Lung (tissue), 12 donors: Measurements from ENCODE around the gene MARCHF10. TPM values are rescaled to one million over a fixed set of nuclear protein-coding genes. Genes with fewer than 3 reads are reported as not detected.

Source experiments
- ATAC-seq: fragments of 200-7000 bp; cut with Tn5 transposase; one replicate; pipeline ENCODE4 v1.9.1; 2020; ENCODE audit warnings: moderate number of reproducible peaks; ENCODE audit not compliant: insufficient read depth, low FRiP score
- DNase-seq, 3 donors: peaks; one replicate each; pipeline ENCODE4 v3.0.0-alpha.2; 2013 to 2017
- H3K27ac ChIP-seq, 2 donors: one replicate each; pipeline ENCODE4 v1.5.1; 2013; ENCODE audit warnings: mild to moderate bottlenecking in 2 of 2, moderate library complexity in 2 of 2, control low read depth in 1 of 2, inconsistent platforms in 1 of 2, low read depth in 1 of 2, low read length in 1 of 2
- H3K27me3 ChIP-seq, 3 donors: one replicate each; pipeline ENCODE4 v1.5.1; 2013; ENCODE audit warnings: low read length in 2 of 3; ENCODE audit not compliant: control insufficient read depth in 3 of 3, insufficient read depth in 3 of 3
- H3K36me3 ChIP-seq, 4 donors: one replicate each; pipeline ENCODE4 v1.5.1; 2013; ENCODE audit warnings: low read length in 4 of 4, mild to moderate bottlenecking in 1 of 4, moderate library complexity in 1 of 4; ENCODE audit not compliant: control insufficient read depth in 4 of 4, insufficient read depth in 4 of 4
- H3K4me1 ChIP-seq, 5 donors: one replicate each; pipeline ENCODE4 v1.5.1; 2013; ENCODE audit warnings: low read length in 5 of 5, mild to moderate bottlenecking in 2 of 5, moderate library complexity in 1 of 5; ENCODE audit not compliant: control insufficient read depth in 5 of 5, insufficient read depth in 5 of 5
- H3K4me3 ChIP-seq: one replicate; pipeline ENCODE4 v1.5.1; 2013; ENCODE audit warnings: mild to moderate bottlenecking, control low read depth, moderate library complexity
- H3K9ac ChIP-seq, 2 donors: one replicate each; pipeline ENCODE4 v1.5.1; 2013; ENCODE audit warnings: low read length in 2 of 2, control low read depth in 1 of 2; ENCODE audit not compliant: insufficient read depth in 1 of 2
- H3K9me3 ChIP-seq, 4 donors: one replicate each; pipeline ENCODE4 v1.5.1; 2013; ENCODE audit warnings: low read length in 3 of 4, mild to moderate bottlenecking in 1 of 4, moderate library complexity in 1 of 4; ENCODE audit not compliant: control insufficient read depth in 4 of 4, insufficient read depth in 3 of 4
- WGBS, 2 donors: extraction: QIAGEN DNeasy Blood & Tissue Kit; methylation state at CpG; one replicate each; pipeline ENCODE4 v1.1.7; 2013; 5-methylcytosine and 5-hydroxymethylcytosine counted together
- polyA plus RNA-seq, 2 donors: library from polyadenylated mRNA; stranded (reverse); fragments of 200-250 nt; gene quantifications; one replicate each; pipeline ENCODE4 v1.2.1, GENCODE V29; 2013
- total RNA-seq, 2 donors: library from RNA; depleted of rRNA in 1 of 2; stranded (reverse); fragments of >200 nt in 1 of 2; gene quantifications; one replicate each; pipeline ENCODE4 v1.2.1, GENCODE V29; 2014 to 2021
- TF ChIP-seq, protein P1 (sequence below): IDR thresholded peaks from 2 replicates; pipeline ENCODE4 v1.5.1; 2012; ENCODE audit warnings: mild to moderate bottlenecking; ENCODE audit errors: control extremely low read depth, extremely low read depth
- donor health status: control.
- donor health status: control.
- donor health status: Bipolar disorder and iron deficiency.
- donor health status: healthy.
- donor health status: DM: yes; HTN: yes; CAD: no.

The MARCHF10 gene
- total and polyA plus RNA-seq, 4 donors: 3.1 to 13.8 (median 7.5) TPM

DNA sequence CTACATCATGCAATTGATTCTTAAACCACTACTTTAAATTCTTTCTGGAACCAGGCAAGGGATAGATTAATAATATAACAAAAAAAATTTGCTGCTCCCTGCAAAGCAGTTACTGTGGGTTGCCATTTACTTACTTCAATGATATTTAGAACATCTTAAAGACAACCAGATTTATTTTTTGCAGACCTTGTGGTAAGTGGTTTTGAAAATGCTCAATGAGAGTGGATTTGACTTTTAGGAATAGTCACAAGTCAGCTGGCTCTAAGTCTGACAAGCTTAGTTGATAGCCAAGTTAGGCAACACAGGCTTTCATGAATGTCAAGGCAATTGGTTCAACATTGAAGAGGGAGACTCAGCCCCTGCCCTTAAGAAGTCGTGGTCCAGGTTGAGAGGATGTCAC lies 11.8 kb downstream of the MARCHF10 start:
- Histone ChIP-seq H3K27ac (no peak overlapping the region), H3K4me3 (no peak overlapping the region), H3K9ac (no peak overlapping the region), H3K9me3 (peaks cover 0 to 4% (median 0%) of the 10 kb centered on the region in 4 donors), H3K27me3 (no peaks in the 10 kb centered on the region), H3K4me1 (peaks cover 0 to 3% (median 0%) of the 10 kb centered on the region in 5 donors), H3K36me3 (no peaks in the 10 kb centered on the region)
- ATAC-seq (no peak), DNase-seq (no peak)
- TF ChIP-seq, protein P1, sequence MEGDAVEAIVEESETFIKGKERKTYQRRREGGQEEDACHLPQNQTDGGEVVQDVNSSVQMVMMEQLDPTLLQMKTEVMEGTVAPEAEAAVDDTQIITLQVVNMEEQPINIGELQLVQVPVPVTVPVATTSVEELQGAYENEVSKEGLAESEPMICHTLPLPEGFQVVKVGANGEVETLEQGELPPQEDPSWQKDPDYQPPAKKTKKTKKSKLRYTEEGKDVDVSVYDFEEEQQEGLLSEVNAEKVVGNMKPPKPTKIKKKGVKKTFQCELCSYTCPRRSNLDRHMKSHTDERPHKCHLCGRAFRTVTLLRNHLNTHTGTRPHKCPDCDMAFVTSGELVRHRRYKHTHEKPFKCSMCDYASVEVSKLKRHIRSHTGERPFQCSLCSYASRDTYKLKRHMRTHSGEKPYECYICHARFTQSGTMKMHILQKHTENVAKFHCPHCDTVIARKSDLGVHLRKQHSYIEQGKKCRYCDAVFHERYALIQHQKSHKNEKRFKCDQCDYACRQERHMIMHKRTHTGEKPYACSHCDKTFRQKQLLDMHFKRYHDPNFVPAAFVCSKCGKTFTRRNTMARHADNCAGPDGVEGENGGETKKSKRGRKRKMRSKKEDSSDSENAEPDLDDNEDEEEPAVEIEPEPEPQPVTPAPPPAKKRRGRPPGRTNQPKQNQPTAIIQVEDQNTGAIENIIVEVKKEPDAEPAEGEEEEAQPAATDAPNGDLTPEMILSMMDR: no peak
- 88 to 95% methylated on average over 1 of the region's 1 CpG for WGBS, 2 donors

DNA sequence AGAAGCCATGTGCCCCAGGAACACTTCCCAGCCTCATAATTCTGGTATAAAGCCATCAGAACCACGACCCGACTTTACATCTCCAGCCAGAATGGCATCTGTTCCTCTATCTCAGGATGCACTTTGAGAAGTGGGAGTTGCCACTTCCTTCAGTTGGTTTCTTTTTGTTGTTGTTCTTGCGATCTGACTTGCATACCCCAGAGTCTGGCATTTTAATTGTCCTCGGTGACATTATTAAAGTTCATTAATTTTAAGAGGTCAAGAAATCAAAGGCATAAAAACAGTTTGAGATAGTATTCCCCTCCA lies 13.5 kb downstream of the MARCHF10 start:
- WGBS, 2 donors: 27 to 38% methylated on average over 4 of the region's 4 CpGs

DNA sequence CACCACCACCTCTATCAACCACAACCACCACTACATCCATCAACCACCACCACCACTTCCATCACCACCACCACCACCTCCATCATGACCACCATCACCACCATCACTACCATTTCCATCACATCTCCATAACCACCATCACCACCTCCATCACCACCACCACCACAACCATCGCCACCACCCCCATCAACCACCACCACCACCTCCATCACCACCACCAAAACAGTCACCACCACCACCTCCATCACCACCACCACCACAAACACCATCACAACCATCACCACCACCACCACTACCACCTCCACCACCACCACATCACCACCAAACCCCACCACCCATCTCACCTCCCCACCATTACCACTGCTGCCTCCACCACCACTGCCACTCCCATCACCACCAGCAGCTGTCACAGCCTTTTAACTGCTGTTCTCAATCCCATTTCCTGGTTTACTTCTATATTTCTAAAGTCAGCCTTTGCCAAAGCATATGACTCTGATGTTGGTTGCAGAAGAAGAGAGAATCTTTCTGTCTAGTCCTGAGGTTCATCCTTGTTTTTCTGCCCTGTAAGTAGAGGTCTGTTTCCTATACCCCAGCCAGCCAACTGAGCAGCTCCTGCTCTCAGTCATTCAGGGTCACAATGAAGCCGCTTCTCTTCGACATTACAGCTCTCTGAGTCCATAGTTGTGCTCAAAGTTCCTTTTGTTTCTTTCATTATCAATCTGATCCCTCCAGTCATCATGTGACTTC lies 14.0 kb downstream of the MARCHF10 start:
- WGBS, 2 donors: 58 to 70% methylated on average over 3 of the region's 3 CpGs
- peaks cover 0 to 4% (median 0%) of the 10 kb centered on the region in 4 donors for H3K9me3 ChIP-seq
- H3K27ac ChIP-seq: no peak overlapping the region
- ATAC-seq (no peak), DNase-seq (no peak)
- no peaks in the 10 kb centered on the region for H3K36me3 ChIP-seq
- H3K4me1 ChIP-seq: peaks cover 0 to 3% (median 0%) of the 10 kb centered on the region in 5 donors
- TF ChIP-seq, protein P1: no peak
- no peak overlapping the region for H3K4me3 ChIP-seq
- no peaks in the 10 kb centered on the region for H3K27me3 ChIP-seq
- H3K9ac ChIP-seq: no peak overlapping the region

More for the DNA sequence above, 13.5 kb downstream of the MARCHF10 start:
- DNase-seq: no peak
- Histone ChIP-seq H3K36me3 (no peaks in the 10 kb centered on the region), H3K4me1 (peaks cover 0 to 3% (median 0%) of the 10 kb centered on the region in 5 donors), H3K4me3 (no peak overlapping the region), H3K9ac (no peak overlapping the region), H3K27ac (no peak overlapping the region), H3K9me3 (peaks cover 0 to 4% (median 0%) of the 10 kb centered on the region in 4 donors), H3K27me3 (no peaks in the 10 kb centered on the region)
- ATAC-seq: no peak
- TF ChIP-seq, protein P1: no peak

DNA sequence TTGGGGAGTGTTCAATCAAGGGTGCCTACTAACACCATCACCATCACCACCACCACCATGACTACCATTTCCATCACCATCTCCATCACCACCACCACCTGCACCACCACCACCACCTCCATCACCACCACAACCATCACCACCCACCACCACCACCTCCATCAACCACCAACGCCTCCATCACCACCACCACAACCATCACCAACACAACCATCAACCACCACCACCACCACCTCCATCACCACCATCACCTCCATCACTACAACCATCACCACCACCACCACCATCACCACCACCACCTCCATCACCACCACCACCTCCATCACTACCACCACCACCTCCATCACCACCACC lies 15.7 kb downstream of the MARCHF10 start:
- ATAC-seq (no peak), DNase-seq (no peak)
- Histone ChIP-seq H3K9ac (no peak overlapping the region), H3K36me3 (no peaks in the 10 kb centered on the region), H3K27ac (no peak overlapping the region), H3K9me3 (peaks cover 0 to 4% (median 0%) of the 10 kb centered on the region in 4 donors), H3K4me3 (no peak overlapping the region), H3K4me1 (peaks cover 0 to 3% (median 0%) of the 10 kb centered on the region in 5 donors), H3K27me3 (no peaks in the 10 kb centered on the region)
- TF ChIP-seq, protein P1: no peak
- WGBS, 2 donors: 86 to 100% methylated on average over 1 of the region's 1 CpG
